K562 (cell line): ENCODE measurements around the gene GFI1B. TPM values are rescaled to one million over a fixed set of nuclear protein-coding genes. Genes with fewer than 3 reads are reported as not detected.

Experiments used
- ARID2 ChIP-seq: fragments of 450-650 bp; IDR thresholded peaks from 2 replicates; pipeline ENCODE4 v1.6.1; 2017; ENCODE audit warnings: antibody characterized with exemption, mild to moderate bottlenecking
- CHD2 ChIP-seq: IDR thresholded peaks from 2 replicates; pipeline ENCODE4 v1.6.1; 2011; ENCODE audit warnings: low read depth, low read length
- HDAC2 ChIP-seq: fragments of 450-650 bp; IDR thresholded peaks from 2 replicates; pipeline ENCODE4 v1.6.1; 2016; ENCODE audit warnings: mild to moderate bottlenecking
- PHF8 ChIP-seq: fragments of 200-600 bp; sonication (generic); IDR thresholded peaks from 2 replicates; pipeline ENCODE4 v1.6.1; 2012; ENCODE audit warnings: mixed run types, mild to moderate bottlenecking, inconsistent platforms, low read length, moderate library complexity, borderline replicate concordance
- RBM39 ChIP-seq: fragments of 200-400 bp; formaldehyde crosslinking; optimal IDR thresholded peaks from 2 replicates; pipeline ENCODE3; 2018; ENCODE audit warnings: low read depth, low read length
- SIX5 ChIP-seq, 2 experiments: IDR thresholded peaks; 2 replicates each; pipeline ENCODE4 v1.6.1; 2011; ENCODE audit warnings: low read length in 2 of 2, borderline replicate concordance in 1 of 2, low read depth in 1 of 2, mild to moderate bottlenecking in 1 of 2, moderate library complexity in 1 of 2; ENCODE audit not compliant: insufficient read depth in 1 of 2
- ZBTB7A ChIP-seq: IDR thresholded peaks from 2 replicates; pipeline ENCODE4 v1.6.1; 2011; ENCODE audit warnings: low read depth, mild to moderate bottlenecking, low read length, moderate library complexity, borderline replicate concordance; ENCODE audit not compliant: control insufficient read depth
- polyA plus RNA-seq, 8 experiments: library from polyadenylated mRNA; depleted of rRNA in 4 of 8; stranded (reverse) in 5 of 8; unstranded in 3 of 8; fragments of >200 nt; fragmentation: Nextera tagmentation in 2 of 8; fragmentation: Illumina TruSeq in 1 of 8; extraction: Ambion mirVana in 2 of 8; extraction: Trizol in 1 of 8; gene quantifications; 2 replicates each; pipeline versions ENCODE4 v1.2.1 to v1.2.3, GENCODE V29; 2011 to 2014; ENCODE audit warnings: inconsistent platforms in 1 of 8, missing spikeins in 1 of 8
- total RNA-seq, 7 experiments: library from RNA; depleted of rRNA in 6 of 7; stranded (reverse); fragments of >200 nt in 6 of 7; fragmentation: Illumina TruSeq in 2 of 7; extraction: Trizol in 2 of 7; gene quantifications; 2 replicates each; pipeline versions ENCODE4 v1.2.1 to v1.2.3, GENCODE V29; 2011 to 2021; ENCODE audit warnings: low replicate concordance in 1 of 7
- TF ChIP-seq, protein P1 (sequence below): fragments of 450-650 bp; formaldehyde crosslinking; conservative IDR thresholded peaks from 2 replicates; pipeline ENCODE4 v1.4.0; 2022; ENCODE audit warnings: mild to moderate bottlenecking, missing genetic modification characterization
- TF ChIP-seq, protein P2 (sequence below), 2 experiments: fragments of 450-650 bp; formaldehyde crosslinking in 1 of 2; IDR thresholded peaks; 2 replicates each; pipeline versions ENCODE4 v1.4.0 to v1.6.1; 2014 to 2020; ENCODE audit warnings: mild to moderate bottlenecking in 2 of 2, borderline replicate concordance in 1 of 2, low read depth in 1 of 2
- TF ChIP-seq, protein P3 (sequence below): sonication (generic); formaldehyde crosslinking; IDR thresholded peaks from 2 replicates; pipeline ENCODE4 v1.8.0; 2022; ENCODE audit warnings: missing genetic modification reagents, mild to moderate bottlenecking, moderate library complexity, borderline replicate concordance
- TF ChIP-seq, protein P4 (sequence below): fragments of 450-650 bp; IDR thresholded peaks from 2 replicates; pipeline ENCODE4 v1.6.1; 2017; ENCODE audit warnings: mild to moderate bottlenecking, moderate library complexity

Gene GFI1B
- total and polyA plus RNA-seq, 9 of the 15 experiments (the other 6 are each of a cell fraction or from before 2014, with no cell fraction given), result 8.0 to 75.7 (median 34.5) TPM

DNA sequence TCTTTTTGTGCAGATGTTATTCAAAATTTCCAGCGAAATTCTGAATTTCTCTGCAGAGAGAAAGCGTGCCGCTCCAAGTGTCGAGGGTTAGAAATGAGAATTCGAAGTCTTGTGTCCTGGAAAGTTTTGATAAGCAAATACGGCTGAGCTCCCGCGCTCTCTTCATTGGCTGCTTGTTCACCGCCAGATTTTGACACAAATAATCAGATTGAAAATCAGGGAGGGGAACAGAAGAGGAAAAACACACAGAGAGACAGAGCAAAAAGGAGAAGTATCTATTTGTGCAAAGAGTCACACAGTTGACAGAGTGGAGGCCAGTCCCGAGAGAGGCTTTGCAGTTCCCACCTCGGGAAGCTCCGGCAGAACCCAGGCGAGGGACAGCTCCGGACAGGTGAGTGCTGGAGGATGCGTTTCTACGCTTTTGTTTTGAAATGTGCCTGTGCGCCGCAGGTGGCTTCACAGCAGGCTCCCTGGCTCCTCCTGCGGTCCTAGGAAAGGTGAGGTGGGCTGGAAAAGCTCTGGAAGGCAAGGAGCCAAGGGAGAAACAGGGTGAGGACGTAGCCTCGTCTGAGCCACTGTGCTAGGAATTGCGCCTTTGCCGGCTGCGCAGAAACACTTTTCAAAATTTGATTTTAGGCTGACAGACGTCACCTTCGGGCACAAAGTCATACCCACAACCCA is at the start of gene GFI1B (continued):
- TF ChIP-seq, protein P1, sequence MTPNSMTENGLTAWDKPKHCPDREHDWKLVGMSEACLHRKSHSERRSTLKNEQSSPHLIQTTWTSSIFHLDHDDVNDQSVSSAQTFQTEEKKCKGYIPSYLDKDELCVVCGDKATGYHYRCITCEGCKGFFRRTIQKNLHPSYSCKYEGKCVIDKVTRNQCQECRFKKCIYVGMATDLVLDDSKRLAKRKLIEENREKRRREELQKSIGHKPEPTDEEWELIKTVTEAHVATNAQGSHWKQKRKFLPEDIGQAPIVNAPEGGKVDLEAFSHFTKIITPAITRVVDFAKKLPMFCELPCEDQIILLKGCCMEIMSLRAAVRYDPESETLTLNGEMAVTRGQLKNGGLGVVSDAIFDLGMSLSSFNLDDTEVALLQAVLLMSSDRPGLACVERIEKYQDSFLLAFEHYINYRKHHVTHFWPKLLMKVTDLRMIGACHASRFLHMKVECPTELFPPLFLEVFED, result no peak
- TF ChIP-seq, protein P2, sequence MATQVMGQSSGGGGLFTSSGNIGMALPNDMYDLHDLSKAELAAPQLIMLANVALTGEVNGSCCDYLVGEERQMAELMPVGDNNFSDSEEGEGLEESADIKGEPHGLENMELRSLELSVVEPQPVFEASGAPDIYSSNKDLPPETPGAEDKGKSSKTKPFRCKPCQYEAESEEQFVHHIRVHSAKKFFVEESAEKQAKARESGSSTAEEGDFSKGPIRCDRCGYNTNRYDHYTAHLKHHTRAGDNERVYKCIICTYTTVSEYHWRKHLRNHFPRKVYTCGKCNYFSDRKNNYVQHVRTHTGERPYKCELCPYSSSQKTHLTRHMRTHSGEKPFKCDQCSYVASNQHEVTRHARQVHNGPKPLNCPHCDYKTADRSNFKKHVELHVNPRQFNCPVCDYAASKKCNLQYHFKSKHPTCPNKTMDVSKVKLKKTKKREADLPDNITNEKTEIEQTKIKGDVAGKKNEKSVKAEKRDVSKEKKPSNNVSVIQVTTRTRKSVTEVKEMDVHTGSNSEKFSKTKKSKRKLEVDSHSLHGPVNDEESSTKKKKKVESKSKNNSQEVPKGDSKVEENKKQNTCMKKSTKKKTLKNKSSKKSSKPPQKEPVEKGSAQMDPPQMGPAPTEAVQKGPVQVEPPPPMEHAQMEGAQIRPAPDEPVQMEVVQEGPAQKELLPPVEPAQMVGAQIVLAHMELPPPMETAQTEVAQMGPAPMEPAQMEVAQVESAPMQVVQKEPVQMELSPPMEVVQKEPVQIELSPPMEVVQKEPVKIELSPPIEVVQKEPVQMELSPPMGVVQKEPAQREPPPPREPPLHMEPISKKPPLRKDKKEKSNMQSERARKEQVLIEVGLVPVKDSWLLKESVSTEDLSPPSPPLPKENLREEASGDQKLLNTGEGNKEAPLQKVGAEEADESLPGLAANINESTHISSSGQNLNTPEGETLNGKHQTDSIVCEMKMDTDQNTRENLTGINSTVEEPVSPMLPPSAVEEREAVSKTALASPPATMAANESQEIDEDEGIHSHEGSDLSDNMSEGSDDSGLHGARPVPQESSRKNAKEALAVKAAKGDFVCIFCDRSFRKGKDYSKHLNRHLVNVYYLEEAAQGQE (IDR thresholded peaks at IDR 0.05; ENCODE audit: borderline replicate concordance), result peak; percentile 97
- TF ChIP-seq, protein P2 (CRISPR knock-in tag; IDR thresholded peaks at IDR 0.05; ENCODE audit: low read depth), result peak; percentile 88; the same call in 1 of the 2 replicates
- TF ChIP-seq PHF8, result no peak; the same call in 1 of the 2 replicates
- no peak for TF ChIP-seq RBM39
- TF ChIP-seq CHD2, result no peak
- TF ChIP-seq SIX5 (IDR thresholded peaks at IDR 0.05; ENCODE audit: borderline replicate concordance in 1 of 2, insufficient read depth in 1 of 2, low read depth in 1 of 2, low read length in 2 of 2), result no peak
- TF ChIP-seq HDAC2, result peak; percentile 97
- TF ChIP-seq ZBTB7A, result no peak
- TF ChIP-seq, protein P3, sequence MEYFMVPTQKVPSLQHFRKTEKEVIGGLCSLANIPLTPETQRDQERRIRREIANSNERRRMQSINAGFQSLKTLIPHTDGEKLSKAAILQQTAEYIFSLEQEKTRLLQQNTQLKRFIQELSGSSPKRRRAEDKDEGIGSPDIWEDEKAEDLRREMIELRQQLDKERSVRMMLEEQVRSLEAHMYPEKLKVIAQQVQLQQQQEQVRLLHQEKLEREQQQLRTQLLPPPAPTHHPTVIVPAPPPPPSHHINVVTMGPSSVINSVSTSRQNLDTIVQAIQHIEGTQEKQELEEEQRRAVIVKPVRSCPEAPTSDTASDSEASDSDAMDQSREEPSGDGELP (CRISPR knock-in tag), result peak; percentile 71
- TF ChIP-seq ARID2, result 0 out of 2 replicates have a peak, but pooled peaks have one; percentile 14
- TF ChIP-seq, protein P4, sequence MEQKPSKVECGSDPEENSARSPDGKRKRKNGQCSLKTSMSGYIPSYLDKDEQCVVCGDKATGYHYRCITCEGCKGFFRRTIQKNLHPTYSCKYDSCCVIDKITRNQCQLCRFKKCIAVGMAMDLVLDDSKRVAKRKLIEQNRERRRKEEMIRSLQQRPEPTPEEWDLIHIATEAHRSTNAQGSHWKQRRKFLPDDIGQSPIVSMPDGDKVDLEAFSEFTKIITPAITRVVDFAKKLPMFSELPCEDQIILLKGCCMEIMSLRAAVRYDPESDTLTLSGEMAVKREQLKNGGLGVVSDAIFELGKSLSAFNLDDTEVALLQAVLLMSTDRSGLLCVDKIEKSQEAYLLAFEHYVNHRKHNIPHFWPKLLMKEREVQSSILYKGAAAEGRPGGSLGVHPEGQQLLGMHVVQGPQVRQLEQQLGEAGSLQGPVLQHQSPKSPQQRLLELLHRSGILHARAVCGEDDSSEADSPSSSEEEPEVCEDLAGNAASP, result no peak
